NCI-H460 (cell line): Measurements from ENCODE around the gene GSN. TPM values are rescaled to one million over a fixed set of nuclear protein-coding genes. Genes with fewer than 3 reads are reported as not detected.

Experiments
- DNase-seq: peaks from one replicate; pipeline ENCODE4 v3.0.0-alpha.2; 2016; ENCODE audit warnings: low read depth; ENCODE audit errors: extremely low read depth
- total RNA-seq: library from RNA; depleted of rRNA; stranded (reverse); fragments of >200 nt; shearing (Covaris generic); gene quantifications from 2 replicates; pipeline ENCODE4 v1.2.3, GENCODE V29; 2014

GSN gene
- total RNA-seq, 1 experiment from 2014 or later = 15.5 TPM

- no peak for DNase-seq
Observed at GRCh38 chr9:121344184-121344583, 76.2 kb downstream of the GSN start.

- no peak for DNase-seq
Observed at GRCh38 chr9:121345070-121345469, 77.1 kb downstream of the GSN start.

GRCh38 chr9:121348221-121348620, 80.3 kb downstream of the GSN start:
- no peak for DNase-seq

- no peak for DNase-seq
Observed at GRCh38 chr9:121349009-121349408, 81.0 kb downstream of the GSN start.

GRCh38 chr9:121350036-121350435, 82.1 kb downstream of the GSN start:
- no peak for DNase-seq

GRCh38 chr9:121350993-121351561, 83.1 kb downstream of the GSN start:
- no peak for DNase-seq

- DNase-seq = no peak
Observed at GRCh38 chr9:121353241-121354061, 85.5 kb downstream of the GSN start.

- DNase-seq = no peak
Observed at GRCh38 chr9:121354141-121354540, 86.2 kb downstream of the GSN start.

- DNase-seq = no peak
Observed at GRCh38 chr9:121354762-121355161, 86.8 kb downstream of the GSN start.

GRCh38 chr9:121357011-121357410, 89.0 kb downstream of the GSN start:
- DNase-seq = no peak

GRCh38 chr9:121358751-121359150, 90.8 kb downstream of the GSN start:
- DNase-seq = no peak

GRCh38 chr9:121359351-121360294, 91.7 kb downstream of the GSN start:
- DNase-seq = no peak

- DNase-seq = no peak
Observed at GRCh38 chr9:121360601-121361374, 92.8 kb downstream of the GSN start.

- DNase-seq = no peak
Observed at GRCh38 chr9:121362813-121363621, 95.1 kb downstream of the GSN start.

GRCh38 chr9:121363622-121363961, 95.6 kb downstream of the GSN start:
- no peak for DNase-seq

GRCh38 chr9:121364077-121364476, 96.1 kb downstream of the GSN start:
- no peak for DNase-seq

GRCh38 chr9:121364886-121365285, 96.9 kb downstream of the GSN start:
- no peak for DNase-seq

- DNase-seq = no peak
Observed at GRCh38 chr9:121365564-121365963, 97.6 kb downstream of the GSN start.

- DNase-seq = no peak
Observed at GRCh38 chr9:121366611-121367192, 98.7 kb downstream of the GSN start.
